ENCODE results near the gene NPC1. TPM values are rescaled to one million over a fixed set of nuclear protein-coding genes. Genes with fewer than 3 reads are reported as not detected.

NPC1 gene
- total and polyA plus RNA-seq, 5 donors from 2014 or later, result 17.4 to 86.9 (median 21.5) TPM

DNA sequence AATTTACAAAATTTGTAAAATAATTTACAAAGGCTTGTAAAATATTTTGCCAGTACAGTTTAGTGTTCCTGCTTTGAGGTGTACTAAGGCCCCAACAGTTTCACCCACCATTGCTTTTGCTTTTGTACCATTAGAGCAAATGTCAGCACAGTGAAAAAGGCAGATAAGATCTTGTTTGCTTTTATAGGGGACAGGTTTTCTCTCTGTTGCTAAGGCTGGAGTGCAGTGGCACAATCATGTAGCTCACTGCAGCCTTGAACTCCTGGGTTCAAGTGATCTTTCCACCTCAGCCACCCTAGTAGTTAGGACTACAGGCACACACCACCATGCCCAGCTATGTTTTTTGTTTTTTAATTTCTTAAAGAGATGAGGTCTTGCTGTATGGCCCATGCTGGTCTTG lies 19.6 kb upstream of the NPC1 start:
- H3K4me1 ChIP-seq (ENCODE audit: control insufficient read depth, insufficient read depth, low read length, poor library complexity, severe bottlenecking), result no peaks in the 10 kb centered on the region
- H3K36me3 Mint-ChIP-seq, result no peaks in the 10 kb centered on the region
- H3K27me3 ChIP-seq (ENCODE audit: control insufficient read depth, insufficient read depth, low read length), result no peaks in the 10 kb centered on the region
- H3K4me3 ChIP-seq (ENCODE audit: low read depth, low read length), result no peak overlapping the region
- H3K9me3 Mint-ChIP-seq, result no peaks in the 10 kb centered on the region
- H3K4me3 Mint-ChIP-seq, result no peak overlapping the region
- ATAC-seq (ENCODE audit: low read depth in 2 of 2) (no peak), DNase-seq (no peak)
- H3K27ac Mint-ChIP-seq, result no peak overlapping the region
- H3K27ac ChIP-seq (ENCODE audit: insufficient read depth, low read length, poor library complexity, severe bottlenecking), result no peak overlapping the region
- H3K9me3 ChIP-seq (ENCODE audit: control insufficient read depth in 2 of 2, low read length in 2 of 2), result no peaks in the 10 kb centered on the region
- H3K4me1 Mint-ChIP-seq, result no peaks in the 10 kb centered on the region
- H3K27me3 Mint-ChIP-seq, result peaks cover 8% of the 10 kb centered on the region
- H3K36me3 ChIP-seq (ENCODE audit: control insufficient read depth, insufficient read depth, low read length), result no peaks in the 10 kb centered on the region

DNA sequence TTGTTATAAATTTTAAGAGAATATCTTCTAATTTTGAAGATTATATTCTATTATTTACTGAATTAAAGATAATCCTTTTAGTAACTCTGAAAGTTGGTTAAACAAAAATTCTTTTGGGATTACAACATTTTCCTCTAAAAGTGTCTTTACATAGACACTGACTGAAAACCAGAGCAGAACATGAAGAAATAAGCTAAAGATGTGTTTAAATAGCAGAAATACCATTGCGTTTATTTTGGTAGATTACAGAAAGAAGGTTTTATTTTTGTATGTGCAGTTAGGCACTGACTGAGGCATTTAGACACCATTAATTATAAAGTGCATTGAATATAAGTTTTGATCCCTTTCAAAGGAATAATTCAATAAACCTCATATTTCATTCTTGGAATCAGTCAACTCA lies 13.5 kb upstream of the NPC1 start:
- Mint-ChIP-seq H3K36me3 (no peaks in the 10 kb centered on the region), H3K9me3 (no peaks in the 10 kb centered on the region), H3K27ac (no peak overlapping the region), H3K4me1 (no peaks in the 10 kb centered on the region), H3K27me3 (peaks cover 5% of the 10 kb centered on the region), H3K4me3 (no peak overlapping the region)
- H3K27ac ChIP-seq (ENCODE audit: insufficient read depth, low read length, poor library complexity, severe bottlenecking), result no peak overlapping the region
- H3K27me3 ChIP-seq (ENCODE audit: control insufficient read depth, insufficient read depth, low read length), result peaks cover 7% of the 10 kb centered on the region
- DNase-seq, result no peak
- H3K36me3 ChIP-seq (ENCODE audit: control insufficient read depth, insufficient read depth, low read length), result no peaks in the 10 kb centered on the region
- ATAC-seq (ENCODE audit: low read depth in 2 of 2), result no peak
- no peaks in the 10 kb centered on the region for H3K9me3 ChIP-seq (ENCODE audit: control insufficient read depth in 2 of 2, low read length in 2 of 2)
- no peaks in the 10 kb centered on the region for H3K4me1 ChIP-seq (ENCODE audit: control insufficient read depth, insufficient read depth, low read length, poor library complexity, severe bottlenecking)
- no peak overlapping the region for H3K4me3 ChIP-seq (ENCODE audit: low read depth, low read length)

GRCh38 chr18:23596183-23596582 lies 9.9 kb upstream of the NPC1 start:
- ATAC-seq (ENCODE audit: low read depth in 2 of 2) (no peak), DNase-seq (no peak)
- no peaks in the 10 kb centered on the region for H3K4me1 ChIP-seq (ENCODE audit: control insufficient read depth, insufficient read depth, low read length, poor library complexity, severe bottlenecking)
- no peaks in the 10 kb centered on the region for H3K36me3 ChIP-seq (ENCODE audit: control insufficient read depth, insufficient read depth, low read length)
- no peak overlapping the region for H3K4me3 ChIP-seq (ENCODE audit: low read depth, low read length)
- no peak overlapping the region for H3K27ac ChIP-seq (ENCODE audit: insufficient read depth, low read length, poor library complexity, severe bottlenecking)
- peaks cover 15% of the 10 kb centered on the region for H3K27me3 Mint-ChIP-seq
- H3K9me3 ChIP-seq (ENCODE audit: control insufficient read depth in 2 of 2, low read length in 2 of 2), result no peaks in the 10 kb centered on the region
- no peak overlapping the region for H3K4me3 Mint-ChIP-seq
- H3K27ac Mint-ChIP-seq, result peak overlapping the region in 1 of 3 donors; percentile 27
- H3K4me1 Mint-ChIP-seq, result no peaks in the 10 kb centered on the region
- no peaks in the 10 kb centered on the region for H3K9me3 Mint-ChIP-seq
- no peaks in the 10 kb centered on the region for H3K36me3 Mint-ChIP-seq
- peaks cover 7% of the 10 kb centered on the region for H3K27me3 ChIP-seq (ENCODE audit: control insufficient read depth, insufficient read depth, low read length)

DNA sequence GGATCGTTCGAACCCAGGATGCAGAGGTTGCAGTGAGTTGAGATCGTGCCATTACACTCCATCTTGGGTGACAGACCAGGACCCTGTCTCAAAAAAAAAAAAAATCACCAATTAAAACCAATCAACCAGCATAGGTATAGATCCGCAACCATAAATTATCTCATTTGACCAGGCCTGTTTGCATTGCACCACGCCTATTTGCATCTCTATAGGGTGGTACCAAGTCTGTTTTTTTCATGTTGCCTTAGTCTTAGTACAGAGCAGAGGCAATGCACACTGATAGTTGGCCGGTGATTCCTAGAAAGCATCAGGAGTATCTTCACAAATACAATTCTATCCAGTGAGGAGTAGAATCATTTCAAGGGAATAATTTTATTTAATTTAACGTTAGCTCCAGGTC lies 9.3 kb upstream of the NPC1 start:
- Mint-ChIP-seq H3K27me3 (peaks cover 16% of the 10 kb centered on the region), H3K9me3 (no peaks in the 10 kb centered on the region), H3K36me3 (no peaks in the 10 kb centered on the region), H3K27ac (no peak overlapping the region), H3K4me3 (no peak overlapping the region), H3K4me1 (no peaks in the 10 kb centered on the region)
- no peak overlapping the region for H3K4me3 ChIP-seq (ENCODE audit: low read depth, low read length)
- no peaks in the 10 kb centered on the region for H3K9me3 ChIP-seq (ENCODE audit: control insufficient read depth in 2 of 2, low read length in 2 of 2)
- no peaks in the 10 kb centered on the region for H3K36me3 ChIP-seq (ENCODE audit: control insufficient read depth, insufficient read depth, low read length)
- no peaks in the 10 kb centered on the region for H3K4me1 ChIP-seq (ENCODE audit: control insufficient read depth, insufficient read depth, low read length, poor library complexity, severe bottlenecking)
- H3K27me3 ChIP-seq (ENCODE audit: control insufficient read depth, insufficient read depth, low read length), result peaks cover 7% of the 10 kb centered on the region
- no peak for DNase-seq
- no peak for ATAC-seq (ENCODE audit: low read depth in 2 of 2)
- H3K27ac ChIP-seq (ENCODE audit: insufficient read depth, low read length, poor library complexity, severe bottlenecking), result no peak overlapping the region

- H3K27ac ChIP-seq (ENCODE audit: insufficient read depth, low read length, poor library complexity, severe bottlenecking), result no peak overlapping the region
- DNase-seq (no peak), ATAC-seq (ENCODE audit: low read depth in 2 of 2) (no peak)
- Mint-ChIP-seq H3K4me1 (no peaks in the 10 kb centered on the region), H3K27ac (no peak overlapping the region), H3K4me3 (peak overlapping the region in 1 of 4 donors; percentile 12), H3K9me3 (no peaks in the 10 kb centered on the region), H3K36me3 (no peaks in the 10 kb centered on the region), H3K27me3 (peaks cover 16% of the 10 kb centered on the region)
- H3K9me3 ChIP-seq (ENCODE audit: control insufficient read depth in 2 of 2, low read length in 2 of 2), result no peaks in the 10 kb centered on the region
- H3K4me1 ChIP-seq (ENCODE audit: control insufficient read depth, insufficient read depth, low read length, poor library complexity, severe bottlenecking), result no peaks in the 10 kb centered on the region
- H3K4me3 ChIP-seq (ENCODE audit: low read depth, low read length), result no peak overlapping the region
- H3K36me3 ChIP-seq (ENCODE audit: control insufficient read depth, insufficient read depth, low read length), result no peaks in the 10 kb centered on the region
- peaks cover 7% of the 10 kb centered on the region for H3K27me3 ChIP-seq (ENCODE audit: control insufficient read depth, insufficient read depth, low read length)
Measured at GRCh38 chr18:23593720-23594119, 7.4 kb upstream of the NPC1 start.

DNA sequence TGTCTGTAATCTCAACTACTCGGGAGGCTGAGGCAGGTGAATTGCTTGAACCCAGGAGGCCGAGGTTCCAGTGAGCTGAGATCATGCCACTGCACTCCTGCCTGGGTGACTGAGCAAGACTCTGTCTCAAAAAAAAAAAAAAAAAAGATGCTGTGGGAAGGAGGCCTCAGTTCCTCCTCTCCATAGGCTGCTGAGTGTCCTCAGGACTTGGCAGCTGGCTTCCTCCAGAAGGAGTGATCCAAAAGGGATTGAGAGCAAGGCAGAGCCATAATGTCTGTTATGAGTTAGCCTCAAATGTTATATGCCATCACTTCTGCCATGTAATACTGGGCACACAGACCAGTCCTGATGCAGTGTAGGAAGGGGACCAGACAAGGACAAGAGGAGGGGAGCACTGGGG lies 6.6 kb upstream of the NPC1 start:
- Mint-ChIP-seq H3K9me3 (no peaks in the 10 kb centered on the region), H3K4me1 (no peaks in the 10 kb centered on the region), H3K36me3 (no peaks in the 10 kb centered on the region), H3K27me3 (peaks cover 16% of the 10 kb centered on the region), H3K4me3 (no peak overlapping the region), H3K27ac (no peak overlapping the region)
- H3K27me3 ChIP-seq (ENCODE audit: control insufficient read depth, insufficient read depth, low read length), result peaks cover 4% of the 10 kb centered on the region
- no peak overlapping the region for H3K27ac ChIP-seq (ENCODE audit: insufficient read depth, low read length, poor library complexity, severe bottlenecking)
- DNase-seq (no peak), ATAC-seq (ENCODE audit: low read depth in 2 of 2) (no peak)
- H3K4me1 ChIP-seq (ENCODE audit: control insufficient read depth, insufficient read depth, low read length, poor library complexity, severe bottlenecking), result no peaks in the 10 kb centered on the region
- no peak overlapping the region for H3K4me3 ChIP-seq (ENCODE audit: low read depth, low read length)
- H3K36me3 ChIP-seq (ENCODE audit: control insufficient read depth, insufficient read depth, low read length), result no peaks in the 10 kb centered on the region
- no peaks in the 10 kb centered on the region for H3K9me3 ChIP-seq (ENCODE audit: control insufficient read depth in 2 of 2, low read length in 2 of 2)

GRCh38 chr18:23591011-23591410 lies 4.7 kb upstream of the NPC1 start:
- DNase-seq (no peak), ATAC-seq (ENCODE audit: low read depth in 2 of 2) (no peak)
- no peak overlapping the region for H3K4me3 ChIP-seq (ENCODE audit: low read depth, low read length)
- Mint-ChIP-seq H3K9me3 (no peaks in the 10 kb centered on the region), H3K27me3 (peaks cover 16% of the 10 kb centered on the region), H3K36me3 (no peaks in the 10 kb centered on the region), H3K4me1 (peaks cover 4 to 8% (median 6%) of the 10 kb centered on the region in 4 donors), H3K4me3 (peak overlapping the region in 2 of 4 donors; percentile 10 to 38), H3K27ac (no peak overlapping the region)
- no peak overlapping the region for H3K27ac ChIP-seq (ENCODE audit: insufficient read depth, low read length, poor library complexity, severe bottlenecking)
- H3K27me3 ChIP-seq (ENCODE audit: control insufficient read depth, insufficient read depth, low read length), result no peaks in the 10 kb centered on the region
- no peaks in the 10 kb centered on the region for H3K36me3 ChIP-seq (ENCODE audit: control insufficient read depth, insufficient read depth, low read length)
- no peaks in the 10 kb centered on the region for H3K9me3 ChIP-seq (ENCODE audit: control insufficient read depth in 2 of 2, low read length in 2 of 2)
- H3K4me1 ChIP-seq (ENCODE audit: control insufficient read depth, insufficient read depth, low read length, poor library complexity, severe bottlenecking), result no peaks in the 10 kb centered on the region

DNA sequence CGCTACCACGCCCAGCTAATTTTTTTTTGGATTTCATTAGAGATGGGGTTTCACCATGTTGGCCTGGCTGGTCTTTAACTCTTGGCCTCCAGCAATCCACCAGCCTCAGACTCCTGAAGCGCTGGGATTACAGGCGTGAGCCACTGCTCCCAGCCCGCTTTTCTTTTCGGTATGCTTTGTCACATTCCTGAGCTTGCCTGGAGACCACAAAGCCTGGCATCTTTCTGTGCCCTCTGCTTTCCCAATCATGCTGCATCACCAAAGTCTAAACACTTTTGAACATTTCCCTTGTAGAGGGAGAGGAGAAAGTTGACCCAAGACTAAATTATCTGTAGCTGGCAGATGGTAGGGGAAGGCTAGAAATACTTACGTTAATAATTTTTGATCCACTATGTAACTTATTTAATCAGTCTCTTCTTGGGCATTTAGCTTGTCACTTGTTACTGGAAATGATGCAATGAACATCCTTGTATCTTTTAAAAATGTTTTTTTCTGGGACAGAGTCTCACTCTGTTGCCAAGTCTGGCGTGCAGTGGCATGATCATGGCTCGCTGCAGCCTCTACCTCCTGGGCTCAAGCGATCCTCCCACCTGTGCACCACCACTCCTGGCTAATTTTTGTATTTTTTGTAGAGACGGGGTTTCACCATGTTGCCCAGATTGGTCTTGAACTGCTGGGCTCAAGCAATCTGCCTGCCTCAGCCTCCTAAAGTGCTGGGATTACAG lies 2.7 kb upstream of the NPC1 start:
- no peaks in the 10 kb centered on the region for H3K36me3 Mint-ChIP-seq
- peak overlapping the region in 1 of 3 donors; percentile 32 for H3K27ac Mint-ChIP-seq
- H3K27ac ChIP-seq (ENCODE audit: insufficient read depth, low read length, poor library complexity, severe bottlenecking), result no peak overlapping the region
- DNase-seq (no peak), ATAC-seq (ENCODE audit: low read depth in 2 of 2) (no peak)
- H3K27me3 Mint-ChIP-seq, result peaks cover 20% of the 10 kb centered on the region
- peaks cover 13 to 24% (median 20%) of the 10 kb centered on the region in 4 donors for H3K4me1 Mint-ChIP-seq
- H3K4me3 Mint-ChIP-seq, result peak overlapping the region in 1 of 4 donors; percentile 48
- no peaks in the 10 kb centered on the region for H3K36me3 ChIP-seq (ENCODE audit: control insufficient read depth, insufficient read depth, low read length)
- no peaks in the 10 kb centered on the region for H3K9me3 ChIP-seq (ENCODE audit: control insufficient read depth in 2 of 2, low read length in 2 of 2)
- H3K27me3 ChIP-seq (ENCODE audit: control insufficient read depth, insufficient read depth, low read length), result no peaks in the 10 kb centered on the region
- peaks cover 19% of the 10 kb centered on the region for H3K4me1 ChIP-seq (ENCODE audit: control insufficient read depth, insufficient read depth, low read length, poor library complexity, severe bottlenecking)
- H3K9me3 Mint-ChIP-seq, result peaks cover 0 to 1% (median 0%) of the 10 kb centered on the region in 7 donors
- H3K4me3 ChIP-seq (ENCODE audit: low read depth, low read length), result no peak overlapping the region

Measured in CD4-positive, CD25-positive, alpha-beta regulatory T cell (primary cell).